Iris pigment epithelial cell (primary cell): ENCODE results near the gene NCF4.

Source experiments
- DNase-seq: peaks from one replicate; pipeline ENCODE4 v3.0.0-alpha.2; 2011; ENCODE audit warnings: low read depth

NCF4 gene

GRCh38 chr22:36894266-36894665 is 33.5 kb downstream of the NCF4 start:
- no peak for DNase-seq

DNA sequence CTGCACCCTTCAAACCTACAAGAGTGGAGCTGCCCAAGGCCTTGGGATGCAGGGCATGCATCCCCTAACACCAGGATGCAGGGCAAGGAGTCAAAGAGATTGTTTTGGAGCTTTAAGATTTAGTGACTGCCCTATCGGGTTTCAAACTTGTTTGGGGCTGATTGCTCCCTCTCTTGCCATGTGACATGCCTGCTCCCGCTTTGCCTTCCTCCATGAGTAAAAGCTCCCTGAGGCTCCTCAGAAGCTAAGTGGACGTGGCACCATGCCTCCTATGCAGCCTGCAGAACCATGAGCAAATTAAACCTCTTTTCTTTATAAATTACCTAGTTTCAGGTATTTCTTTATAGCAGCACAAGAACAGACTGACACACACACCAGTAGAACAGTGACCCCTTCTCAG is 36.8 kb downstream of the NCF4 start:
- no peak for DNase-seq

DNA sequence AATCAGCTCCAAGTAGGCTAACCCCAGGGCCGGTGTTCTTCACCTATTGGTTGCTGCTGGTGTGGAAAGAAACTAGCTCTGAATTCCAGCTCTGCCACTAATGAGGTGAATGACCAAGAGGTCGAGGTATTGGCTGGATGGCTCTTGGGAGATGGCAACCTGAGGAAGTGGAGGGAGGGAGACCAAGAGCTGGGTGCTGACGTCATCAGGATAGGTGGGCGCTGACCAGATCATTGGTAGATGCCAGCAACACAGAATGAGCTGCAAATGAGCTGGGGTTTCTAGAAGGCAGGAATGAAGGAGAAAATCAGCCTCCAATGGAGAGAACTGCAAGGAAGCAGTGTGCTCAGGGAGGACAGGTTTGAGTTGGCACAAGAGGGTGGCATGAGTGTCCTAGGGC is 37.9 kb downstream of the NCF4 start:
- no peak for DNase-seq

DNA sequence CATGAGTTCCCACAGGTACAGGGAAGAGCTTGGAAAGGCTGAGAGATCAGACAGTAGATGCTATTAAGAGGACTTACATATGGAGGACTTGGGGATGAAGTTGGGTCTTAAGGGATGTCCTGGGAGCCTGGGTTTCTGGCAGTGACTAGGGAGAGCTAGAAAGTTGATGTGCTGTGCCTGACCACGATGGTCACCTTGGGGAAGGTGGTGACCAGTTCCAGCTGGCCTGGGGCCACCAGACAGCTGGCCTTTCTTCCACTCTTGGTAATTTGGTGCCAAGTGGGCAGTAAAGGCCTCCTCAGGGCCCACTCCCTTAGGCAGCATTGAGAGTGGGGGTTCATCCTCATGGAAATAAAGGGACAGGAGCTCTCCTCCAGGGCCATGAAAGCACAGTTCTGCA is 38.7 kb downstream of the NCF4 start:
- no peak for DNase-seq

- no peak for DNase-seq
These were observed 39.4 kb downstream of the NCF4 start for GRCh38 chr22:36900225-36900624.

DNA sequence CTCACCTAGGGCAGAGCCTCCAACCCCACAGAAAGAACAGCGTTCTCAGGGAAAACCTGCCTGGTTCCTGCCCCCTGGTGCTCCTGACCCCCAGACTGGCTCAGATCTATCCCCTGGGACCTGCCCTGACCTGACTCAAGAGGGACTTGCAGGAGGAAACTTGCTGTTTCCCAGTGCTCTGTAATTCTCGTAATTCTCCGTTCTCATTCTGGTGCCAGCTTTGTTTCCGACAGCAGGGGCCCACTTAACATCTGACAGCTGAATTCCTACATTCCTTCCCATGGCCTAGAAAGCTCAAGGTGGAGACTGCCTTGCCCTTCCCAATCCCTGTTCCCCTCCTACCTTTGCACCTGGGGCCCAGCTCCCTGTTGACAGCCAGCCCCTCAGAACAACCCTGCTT is 40.1 kb downstream of the NCF4 start:
- DNase-seq, result no peak

GRCh38 chr22:36901411-36902142 is 40.8 kb downstream of the NCF4 start:
- DNase-seq, result no peak

DNA sequence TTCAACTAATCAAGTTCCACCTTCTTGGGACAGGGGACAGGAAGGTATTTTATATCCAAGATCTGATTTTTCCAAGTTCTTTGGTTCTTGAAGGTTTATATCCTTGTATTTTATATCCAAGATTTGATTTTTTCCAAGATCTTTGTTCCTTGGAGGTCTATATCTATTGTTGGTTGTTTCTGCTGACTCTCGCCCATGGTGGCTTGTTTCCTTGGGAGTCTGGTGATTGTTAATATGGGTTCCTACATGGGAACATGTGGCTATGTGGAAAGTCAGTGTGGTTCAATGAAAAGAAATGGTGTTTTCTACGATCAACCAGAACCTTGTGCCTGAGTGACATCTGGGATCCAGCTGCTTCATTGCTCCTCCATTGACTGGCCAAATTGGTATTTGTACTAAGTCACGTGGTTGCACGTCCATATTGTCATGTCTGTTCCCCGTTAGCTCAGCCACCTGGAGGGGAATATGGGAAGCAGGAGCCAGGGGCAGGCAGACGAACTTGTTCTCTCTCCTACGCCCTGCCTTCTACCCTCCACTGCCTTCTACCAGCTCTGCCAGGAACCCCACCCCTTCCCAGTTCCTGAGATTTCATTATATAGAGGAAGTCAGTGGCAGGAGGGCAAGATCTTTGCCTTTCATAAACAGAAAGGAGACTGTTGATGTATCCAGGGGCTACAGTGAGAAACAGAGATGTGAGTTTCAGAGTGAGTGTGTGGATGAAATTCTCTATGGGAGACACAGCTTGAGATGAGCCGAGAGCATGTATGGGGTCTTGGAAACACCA is 41.5 kb downstream of the NCF4 start:
- no peak for DNase-seq

DNA sequence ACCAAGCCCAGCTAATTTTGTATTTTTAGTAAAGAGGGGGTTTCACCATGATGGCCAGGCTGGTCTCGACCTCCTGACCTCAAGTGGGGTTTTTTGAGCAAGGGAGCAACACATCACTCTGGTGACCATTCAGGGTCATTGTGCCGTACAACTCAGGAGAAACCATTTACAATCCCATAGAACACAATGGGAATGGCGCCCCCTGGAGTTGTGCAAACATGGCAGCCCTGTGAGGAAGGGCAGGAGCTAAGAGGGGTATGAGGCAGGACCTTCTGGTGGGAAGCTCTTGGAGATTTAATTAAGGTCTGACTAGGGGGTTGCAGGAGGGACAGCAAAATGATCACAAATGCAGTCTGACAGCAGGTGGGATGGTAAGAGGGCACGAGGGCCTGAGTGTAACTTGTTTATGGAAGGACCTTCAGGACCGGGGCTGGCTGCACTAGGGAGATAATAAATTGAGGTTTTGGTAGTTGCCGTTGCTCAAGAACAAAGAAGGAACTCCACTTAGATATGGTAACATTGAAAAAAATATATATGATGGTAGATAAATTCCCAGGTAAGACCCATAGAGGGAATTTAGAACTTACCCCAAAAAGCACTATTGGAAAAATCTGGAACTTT is 43.6 kb downstream of the NCF4 start:
- no peak for DNase-seq

- no peak for DNase-seq
These were observed 46.7 kb downstream of the NCF4 start for GRCh38 chr22:36907253-36908195.

- no peak for DNase-seq
These were observed 49.7 kb downstream of the NCF4 start for GRCh38 chr22:36910461-36910860.

DNA sequence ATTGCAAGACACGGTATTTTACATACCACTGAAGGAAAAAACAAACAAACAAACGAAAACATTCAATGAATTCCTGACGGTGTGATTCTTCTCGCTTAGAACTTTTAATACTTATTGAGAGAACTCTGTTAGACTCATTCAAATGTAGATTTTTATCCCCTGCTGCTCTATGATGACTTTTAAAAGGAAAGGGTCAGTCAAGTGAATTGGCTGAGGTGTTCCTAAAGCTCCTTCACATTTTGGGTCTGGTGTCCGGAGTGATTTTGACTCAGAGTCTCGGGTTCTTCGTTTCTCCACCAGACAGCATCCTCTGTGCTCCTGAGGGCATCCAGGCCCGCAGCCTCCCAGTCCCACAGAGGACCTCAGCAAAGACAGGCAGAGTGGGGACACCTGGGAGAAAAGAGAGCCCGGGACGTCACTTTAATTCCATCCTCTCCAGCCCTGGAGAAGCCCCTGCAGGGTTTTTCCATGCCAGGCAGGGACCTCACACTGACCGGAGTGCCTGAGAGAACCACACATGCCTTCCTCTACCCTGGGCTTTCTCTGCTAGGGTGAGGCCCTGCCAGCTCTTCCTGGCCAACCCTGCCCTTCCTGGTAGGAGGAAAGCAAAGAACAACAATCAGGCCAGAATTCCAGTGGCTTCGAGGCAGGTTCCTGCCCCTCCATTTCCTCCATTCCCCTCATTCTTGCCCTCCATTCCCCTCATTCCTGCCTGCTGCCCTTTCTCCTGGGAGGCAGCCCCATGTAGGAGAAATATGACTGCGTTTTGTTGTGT is 51.3 kb downstream of the NCF4 start:
- peak; percentile 2 for DNase-seq

GRCh38 chr22:36912694-36913426 is 52.1 kb downstream of the NCF4 start:
- DNase-seq, result no peak

DNA sequence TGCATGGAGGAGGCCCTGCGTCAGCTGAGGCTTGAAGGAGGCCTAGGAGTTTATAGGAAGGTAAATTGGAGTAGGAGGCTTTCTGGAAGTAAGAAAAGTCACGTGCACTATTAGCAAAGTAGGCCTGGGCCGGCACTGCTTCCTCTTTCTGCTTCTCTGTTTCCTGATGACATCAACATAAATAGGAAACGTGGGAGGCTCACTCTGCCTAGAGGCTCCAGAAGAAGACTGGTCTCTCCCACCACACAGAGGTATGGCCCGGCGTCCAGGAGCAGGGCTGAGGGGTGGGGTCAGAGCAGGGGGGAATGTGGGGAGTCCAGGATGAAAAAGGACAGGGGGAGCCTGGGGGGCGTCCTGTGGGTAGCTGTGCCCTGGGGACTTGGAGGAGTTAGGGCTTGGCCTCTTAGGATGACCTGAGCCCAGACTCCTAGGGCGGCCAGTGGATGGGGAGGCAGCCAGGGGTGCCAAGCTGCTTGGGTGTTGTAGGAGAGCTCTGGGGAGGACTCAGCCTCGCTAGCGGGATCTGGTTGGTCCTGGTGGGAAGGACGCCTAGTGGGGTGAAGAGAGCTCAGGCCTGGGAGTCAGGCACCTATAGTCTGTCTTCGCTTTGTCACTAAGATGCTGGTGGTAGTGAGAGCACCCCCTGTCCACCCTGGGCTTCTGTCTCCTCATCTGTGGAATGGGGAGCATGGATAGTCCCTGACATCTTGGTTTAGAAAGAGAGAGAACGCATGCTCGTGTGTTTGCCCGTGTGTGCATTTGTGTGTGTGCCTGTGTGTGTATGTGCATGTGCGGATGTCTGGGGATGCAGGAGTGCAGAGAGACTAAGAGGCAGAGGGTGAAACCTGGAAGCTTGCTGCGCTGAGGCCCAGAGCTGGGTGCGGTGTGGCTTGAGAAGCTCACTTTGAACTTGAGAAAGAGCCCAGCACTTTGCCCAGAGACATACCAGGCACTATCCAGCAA is 52.9 kb downstream of the NCF4 start, which contains the start of gene CSF2RB:
TSS of gene CSF2RB (plus strand) at position 202 of the 963 bp plus-strand sequence. CDS start 8,580 bp downstream, outside the sequence.
- DNase-seq, result no peak

- no peak for DNase-seq
These were observed 53.6 kb downstream of the NCF4 start for GRCh38 chr22:36914390-36914752.

DNA sequence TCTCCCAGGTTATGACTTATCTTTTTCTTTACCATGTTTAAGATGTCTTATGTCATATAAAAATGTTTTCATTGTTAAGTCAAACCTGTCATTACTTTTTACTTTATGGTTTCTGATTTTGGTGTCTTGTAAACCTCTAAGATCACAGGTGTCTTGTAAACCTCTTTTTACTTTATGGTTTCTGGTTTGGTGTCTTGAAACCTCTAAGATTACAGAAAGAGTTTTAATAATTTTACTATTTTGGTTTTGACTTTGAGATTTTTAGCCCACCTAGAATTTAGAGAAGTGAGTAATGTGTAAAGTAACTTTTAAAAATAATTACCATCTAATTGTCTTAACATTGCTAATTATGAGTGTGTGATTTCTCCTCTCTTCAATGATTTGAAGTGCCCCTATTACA is 55.2 kb downstream of the NCF4 start:
- no peak for DNase-seq

DNA sequence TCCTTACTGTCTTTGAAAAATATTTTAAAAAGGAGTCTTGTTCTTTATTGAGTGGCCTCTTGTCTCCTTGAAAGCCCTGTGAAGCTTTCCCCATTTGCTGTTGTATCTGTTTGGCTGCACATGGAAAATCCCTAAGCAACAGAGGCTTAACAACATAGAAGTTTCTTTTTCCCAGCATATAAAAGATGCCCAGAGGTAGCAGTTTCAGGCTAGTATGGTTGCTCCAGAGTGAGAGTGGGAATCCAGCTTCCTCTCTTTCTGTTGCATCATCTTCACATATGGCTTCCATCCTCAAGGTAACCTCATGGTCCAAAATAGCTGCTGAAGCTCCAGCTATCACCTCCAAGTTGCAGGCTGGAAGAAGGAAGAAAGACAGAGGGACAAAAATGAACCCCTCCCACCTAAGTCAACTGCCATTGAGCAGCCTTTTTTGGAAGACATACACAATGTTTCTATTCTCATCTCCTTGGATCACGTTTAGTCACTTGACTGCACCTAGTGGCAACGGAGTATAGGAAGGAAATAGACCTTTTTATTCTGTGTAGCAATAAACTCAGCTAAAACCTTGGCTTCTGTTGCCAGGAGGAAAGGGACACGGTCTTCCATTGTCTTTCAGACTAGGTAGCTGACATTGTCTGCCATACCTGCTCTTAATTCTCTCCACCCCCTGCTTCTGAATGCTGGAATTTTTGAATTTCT is 57.9 kb downstream of the NCF4 start:
- DNase-seq, result no peak

DNA sequence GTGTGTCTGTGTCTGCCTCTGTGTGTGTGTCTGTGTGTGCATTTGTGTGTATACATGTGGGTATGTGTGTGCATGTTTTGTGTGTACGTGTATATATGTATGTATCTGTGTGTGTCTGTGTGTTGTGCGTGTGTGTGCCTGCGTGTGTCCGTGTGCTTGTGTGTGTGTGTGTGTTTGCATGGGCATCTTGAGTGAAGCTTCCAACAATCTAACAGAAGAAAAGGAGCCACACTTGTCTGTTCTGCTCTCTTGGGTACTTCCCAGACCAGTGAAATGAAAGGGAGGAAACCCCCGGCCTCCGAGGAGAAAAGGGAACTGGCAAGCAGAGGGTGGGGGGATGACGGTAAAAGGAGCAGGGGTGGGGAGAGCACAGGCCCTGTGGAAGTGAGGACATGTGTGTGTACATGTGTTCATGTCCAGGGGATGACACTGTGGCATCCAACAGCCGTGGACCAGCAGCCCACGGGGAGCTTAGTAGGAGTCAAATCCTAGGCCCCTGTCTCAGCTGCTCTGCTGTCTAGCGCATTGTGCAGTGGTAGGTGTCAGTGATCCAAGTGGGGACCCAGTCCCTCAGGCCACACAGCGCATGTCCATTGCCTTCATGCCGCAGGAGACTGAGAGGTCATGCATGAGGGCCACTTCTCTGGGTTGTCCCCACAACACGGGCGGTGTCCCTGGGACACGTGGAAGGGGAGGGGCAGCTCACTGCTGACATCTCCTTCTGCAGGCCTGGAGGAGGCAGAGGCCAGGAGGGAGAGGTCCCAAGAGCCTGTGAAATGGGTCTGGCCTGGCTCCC is 60.7 kb downstream of the NCF4 start:
- no peak for DNase-seq
